ENCODE measurements around the gene HOXB6. TPM values are rescaled to one million over a fixed set of nuclear protein-coding genes. Genes with fewer than 3 reads are reported as not detected.

Gene HOXB6
- total RNA-seq, 2 donors from 2014 or later: 0.82 to 2.6 TPM

DNA sequence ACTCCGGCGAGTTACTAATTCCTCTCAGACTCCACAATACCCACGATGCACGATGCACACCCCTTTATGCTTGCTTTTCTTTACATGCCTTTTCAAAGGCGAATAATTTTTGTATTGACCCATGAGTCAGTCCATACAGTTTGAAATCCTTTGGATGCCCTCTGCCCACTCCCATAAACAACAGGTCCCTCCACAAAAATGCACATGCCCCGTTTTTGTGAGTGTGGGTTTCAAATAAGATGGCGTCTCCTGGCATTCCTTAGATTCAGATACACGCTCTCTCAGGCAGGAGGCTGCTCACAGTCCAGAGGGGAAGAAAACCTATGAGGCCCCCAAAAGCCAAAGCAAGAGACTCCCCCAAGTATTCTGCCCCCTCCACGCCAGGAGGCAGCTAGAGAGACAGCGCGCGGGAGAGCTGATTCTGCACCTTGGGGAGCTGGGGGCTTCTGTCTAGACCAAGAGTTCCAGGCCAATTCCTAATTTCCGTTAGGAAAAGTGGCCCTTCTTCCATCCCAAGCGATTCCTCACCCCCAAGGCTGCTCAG lies 40.9 kb upstream of the HOXB6 start:
- TF ChIP-seq, protein P1, sequence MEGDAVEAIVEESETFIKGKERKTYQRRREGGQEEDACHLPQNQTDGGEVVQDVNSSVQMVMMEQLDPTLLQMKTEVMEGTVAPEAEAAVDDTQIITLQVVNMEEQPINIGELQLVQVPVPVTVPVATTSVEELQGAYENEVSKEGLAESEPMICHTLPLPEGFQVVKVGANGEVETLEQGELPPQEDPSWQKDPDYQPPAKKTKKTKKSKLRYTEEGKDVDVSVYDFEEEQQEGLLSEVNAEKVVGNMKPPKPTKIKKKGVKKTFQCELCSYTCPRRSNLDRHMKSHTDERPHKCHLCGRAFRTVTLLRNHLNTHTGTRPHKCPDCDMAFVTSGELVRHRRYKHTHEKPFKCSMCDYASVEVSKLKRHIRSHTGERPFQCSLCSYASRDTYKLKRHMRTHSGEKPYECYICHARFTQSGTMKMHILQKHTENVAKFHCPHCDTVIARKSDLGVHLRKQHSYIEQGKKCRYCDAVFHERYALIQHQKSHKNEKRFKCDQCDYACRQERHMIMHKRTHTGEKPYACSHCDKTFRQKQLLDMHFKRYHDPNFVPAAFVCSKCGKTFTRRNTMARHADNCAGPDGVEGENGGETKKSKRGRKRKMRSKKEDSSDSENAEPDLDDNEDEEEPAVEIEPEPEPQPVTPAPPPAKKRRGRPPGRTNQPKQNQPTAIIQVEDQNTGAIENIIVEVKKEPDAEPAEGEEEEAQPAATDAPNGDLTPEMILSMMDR (IDR thresholded peaks at IDR 0.05): no peak
- no peaks in the 10 kb centered on the region for H3K9me3 ChIP-seq
- no peak overlapping the region for H3K27ac ChIP-seq
- no peaks in the 10 kb centered on the region for H3K36me3 ChIP-seq
- no peak for DNase-seq (ENCODE audit: low spot score)
- no peak overlapping the region for H3K4me3 ChIP-seq
- H3K4me1 ChIP-seq: peaks cover 0 to 15% of the 10 kb centered on the region in 2 donors
- H3K27me3 ChIP-seq: peaks cover 23 to 37% of the 10 kb centered on the region in 2 donors

DNA sequence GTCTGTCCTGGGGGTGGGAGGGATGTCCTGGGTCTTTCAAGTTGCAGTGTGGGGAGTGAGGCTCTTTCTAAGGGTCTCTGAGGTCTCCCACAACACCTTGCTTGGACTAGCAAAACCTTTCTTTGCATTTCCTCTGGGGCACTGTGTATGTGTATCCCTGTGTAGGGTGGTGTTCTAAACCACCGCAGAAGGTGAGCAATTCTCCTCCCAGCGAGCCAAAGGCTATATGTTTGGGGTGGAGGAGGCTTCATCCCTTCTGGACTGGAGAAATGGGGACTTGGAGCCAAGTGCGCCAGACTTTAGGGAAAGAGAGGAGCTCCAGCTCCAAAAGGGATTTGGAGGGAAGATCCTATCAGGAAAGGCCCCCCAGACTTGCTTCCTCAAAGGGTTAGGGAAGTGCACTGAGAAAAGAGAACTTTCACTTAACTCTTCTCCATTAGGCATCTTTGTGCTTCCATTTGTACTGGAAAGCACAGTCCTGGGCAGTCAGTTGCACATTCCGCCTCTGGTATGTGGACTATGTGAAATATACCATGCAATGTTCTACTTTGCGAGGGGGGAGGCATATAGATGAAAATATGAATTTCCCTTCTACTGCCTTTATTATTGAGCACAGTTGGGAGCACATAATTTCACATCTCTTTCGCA lies 40.2 kb upstream of the HOXB6 start:
- Histone ChIP-seq H3K4me1 (peaks cover 0 to 15% of the 10 kb centered on the region in 2 donors), H3K9me3 (no peaks in the 10 kb centered on the region), H3K4me3 (no peak overlapping the region), H3K27ac (no peak overlapping the region), H3K27me3 (peaks cover 23 to 37% of the 10 kb centered on the region in 2 donors), H3K36me3 (no peaks in the 10 kb centered on the region)
- no peak for DNase-seq (ENCODE audit: low spot score)
- TF ChIP-seq, protein P1 (IDR thresholded peaks at IDR 0.05): no peak

DNA sequence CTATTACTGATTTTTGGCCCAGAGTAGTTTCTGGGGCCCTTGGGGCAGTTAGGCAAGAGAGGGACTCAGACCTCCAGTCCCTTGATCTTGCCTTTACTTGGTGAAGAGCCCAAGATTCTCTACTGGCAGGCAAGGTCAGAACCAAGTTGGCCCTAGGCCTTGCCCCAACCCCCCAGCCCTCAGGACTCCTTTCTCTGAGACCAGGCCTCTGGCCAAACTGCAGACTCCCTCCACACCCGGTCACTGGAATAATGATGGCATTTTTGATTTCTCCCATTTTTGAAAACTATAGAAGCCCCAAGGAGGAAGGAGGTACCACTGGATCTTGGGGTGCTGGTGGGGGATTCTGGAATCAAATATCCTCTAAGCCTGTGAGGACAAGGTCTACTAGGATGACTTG lies 39.4 kb upstream of the HOXB6 start:
- Histone ChIP-seq H3K27ac (no peak overlapping the region), H3K4me3 (no peak overlapping the region), H3K4me1 (peaks cover 0 to 15% of the 10 kb centered on the region in 2 donors), H3K9me3 (no peaks in the 10 kb centered on the region), H3K36me3 (no peaks in the 10 kb centered on the region), H3K27me3 (peaks cover 23 to 37% of the 10 kb centered on the region in 2 donors)
- TF ChIP-seq, protein P1 (IDR thresholded peaks at IDR 0.05): no peak
- DNase-seq (ENCODE audit: low spot score): no peak

DNA sequence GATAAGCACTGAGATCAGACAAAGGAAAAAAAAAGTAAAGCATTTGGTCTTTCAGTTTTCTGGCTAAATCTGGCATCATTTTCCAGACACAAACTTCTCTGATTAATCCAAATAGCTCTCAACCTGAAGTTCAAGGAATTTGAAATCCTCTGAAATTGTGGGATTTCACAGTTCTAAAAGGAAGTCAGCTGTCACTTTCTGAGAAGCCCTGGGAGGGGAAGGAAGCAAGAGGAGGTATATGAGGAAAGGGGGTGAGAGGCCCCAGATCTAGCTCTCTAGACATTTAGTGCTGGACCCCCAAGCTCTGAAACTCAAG lies 38.9 kb upstream of the HOXB6 start:
- TF ChIP-seq, protein P1 (IDR thresholded peaks at IDR 0.05): no peak
- Histone ChIP-seq H3K27ac (no peak overlapping the region), H3K27me3 (peaks cover 23 to 37% of the 10 kb centered on the region in 2 donors), H3K9me3 (no peaks in the 10 kb centered on the region), H3K36me3 (no peaks in the 10 kb centered on the region), H3K4me3 (no peak overlapping the region), H3K4me1 (peaks cover 0 to 15% of the 10 kb centered on the region in 2 donors)
- DNase-seq (ENCODE audit: low spot score): no peak

DNA sequence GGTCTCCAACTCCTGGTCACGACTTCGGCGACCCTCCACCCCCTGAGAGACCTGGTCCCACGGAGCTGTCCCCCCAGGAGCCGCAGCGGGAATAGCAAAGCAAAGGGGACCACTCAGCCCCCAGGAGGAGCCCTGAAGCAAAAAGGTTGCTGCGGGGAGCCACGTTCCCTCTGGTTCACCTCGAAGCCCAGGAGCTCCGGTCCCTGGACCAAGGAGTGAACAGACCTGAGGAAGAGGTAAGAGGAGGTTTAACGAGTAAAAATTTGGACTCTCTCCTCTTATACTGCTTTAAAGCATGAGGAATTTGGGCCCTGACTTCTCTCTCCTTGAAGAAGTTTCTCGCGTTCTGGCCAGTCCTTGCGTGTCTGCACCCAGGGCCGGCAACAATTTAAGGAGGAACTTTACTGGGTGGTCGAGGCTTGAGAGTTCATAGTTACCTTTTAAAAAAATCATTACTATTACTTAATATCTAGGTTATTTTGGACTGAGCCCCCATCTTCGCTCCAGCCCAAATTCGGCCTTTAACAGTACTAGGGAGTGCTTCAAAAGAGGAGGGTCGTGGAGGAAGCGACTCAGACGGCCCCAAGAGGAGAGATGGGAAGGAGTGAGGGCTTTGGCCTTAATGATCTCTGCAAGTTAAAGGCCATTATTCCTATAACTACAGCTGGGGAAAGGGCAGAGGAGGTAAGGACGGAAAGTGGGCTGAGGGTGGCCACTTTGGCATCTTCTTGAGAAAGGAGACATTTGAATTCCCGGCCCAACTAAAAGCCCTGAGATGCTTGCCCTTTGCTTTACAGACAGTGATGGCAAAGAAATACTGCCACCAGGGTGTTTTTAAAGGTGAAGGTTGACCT lies 38.3 kb upstream of the HOXB6 start:
- no peak for DNase-seq (ENCODE audit: low spot score)
- TF ChIP-seq, protein P1 (IDR thresholded peaks at IDR 0.05): no peak
- Histone ChIP-seq H3K27me3 (peaks cover 28 to 37% of the 10 kb centered on the region in 2 donors), H3K36me3 (no peaks in the 10 kb centered on the region), H3K27ac (no peak overlapping the region), H3K4me1 (peaks cover 0 to 15% of the 10 kb centered on the region in 2 donors), H3K9me3 (no peaks in the 10 kb centered on the region), H3K4me3 (no peak overlapping the region)

Data from right atrium auricular region (tissue), 2 donors.